ENCODE data around the gene B4GALT1.
"Not testable (repeated sequence)": the region's sequence is repeated elsewhere in the genome, so short reads cannot be mapped to it uniquely, and the experiment has no call there.

The B4GALT1 gene

GRCh38 chr9:33184963-33185362 is 17.8 kb upstream of the B4GALT1 start:
- DNase-seq = no peak

- no peak for DNase-seq
These were observed 15.4 kb upstream of the B4GALT1 start for GRCh38 chr9:33182519-33182918.

- DNase-seq = no peak
These were observed 13.5 kb upstream of the B4GALT1 start for GRCh38 chr9:33180526-33181184.

GRCh38 chr9:33178972-33179697 is 12.0 kb upstream of the B4GALT1 start:
- peak in 2 of 6 experiments; percentile 9 to 11 for DNase-seq

GRCh38 chr9:33177639-33178038 is 10.5 kb upstream of the B4GALT1 start:
- DNase-seq = no peak

GRCh38 chr9:33177086-33177485 is 9.9 kb upstream of the B4GALT1 start:
- no peak for DNase-seq

- no peak for DNase-seq
These were observed 8.7 kb upstream of the B4GALT1 start for GRCh38 chr9:33175649-33176325.

GRCh38 chr9:33172256-33173238 is 5.4 kb upstream of the B4GALT1 start:
- DNase-seq = no peak

GRCh38 chr9:33170464-33171415 is 3.6 kb upstream of the B4GALT1 start:
- DNase-seq = peak in 3 of 6 experiments; percentile 16 to 25 (median 22)

GRCh38 chr9:33168941-33169544 is 1.9 kb upstream of the B4GALT1 start:
- DNase-seq = no peak

- DNase-seq = peak in 4 of 6 experiments; percentile 30 to 62 (median 48)
These were observed 881 bp upstream of the B4GALT1 start for GRCh38 chr9:33167972-33168461.

- DNase-seq = peak in 1 of 6 experiments; percentile 20
These were observed 679 bp downstream of the B4GALT1 start for GRCh38 chr9:33166231-33167083.

GRCh38 chr9:33165263-33166151 is 1.6 kb downstream of the B4GALT1 start:
- DNase-seq = peak in 4 of 6 experiments; percentile 18 to 36 (median 24)

- not testable (repeated sequence) for DNase-seq
These were observed 2.2 kb downstream of the B4GALT1 start for GRCh38 chr9:33164921-33165262.

GRCh38 chr9:33164138-33164809 is 2.9 kb downstream of the B4GALT1 start:
- DNase-seq = peak in 1 of 6 experiments; percentile 53

- no peak for DNase-seq
These were observed 3.6 kb downstream of the B4GALT1 start for GRCh38 chr9:33163433-33164137.

GRCh38 chr9:33162721-33163311 is 4.3 kb downstream of the B4GALT1 start:
- no peak for DNase-seq

All from stimulated activated naive CD4-positive, alpha-beta T cell (primary cell).